Vagina (tissue), 2 donors: Measurements from ENCODE around the gene GTF3C1.

Experiments used
- POLR2AphosphoS5 ChIP-seq, 2 donors: sonication (generic); formaldehyde crosslinking; IDR thresholded peaks; one replicate each; pipeline ENCODE4 v1.9.0; 2017; ENCODE audit warnings: antibody characterized with exemption in 2 of 2, mild to moderate bottlenecking in 2 of 2, low read depth in 1 of 2; ENCODE audit not compliant: insufficient read depth in 1 of 2
- TF ChIP-seq, protein P1 (sequence below), 3 experiments: fragments of 450-650 bp in 2 of 3; fragments of 200-600 bp in 1 of 3; sonication (generic) in 1 of 3; IDR thresholded peaks; one replicate each; pipeline ENCODE4 v1.5.1; 2017 to 2019; ENCODE audit warnings: antibody characterized with exemption in 3 of 3, mild to moderate bottlenecking in 2 of 3, moderate library complexity in 2 of 3

DNA sequence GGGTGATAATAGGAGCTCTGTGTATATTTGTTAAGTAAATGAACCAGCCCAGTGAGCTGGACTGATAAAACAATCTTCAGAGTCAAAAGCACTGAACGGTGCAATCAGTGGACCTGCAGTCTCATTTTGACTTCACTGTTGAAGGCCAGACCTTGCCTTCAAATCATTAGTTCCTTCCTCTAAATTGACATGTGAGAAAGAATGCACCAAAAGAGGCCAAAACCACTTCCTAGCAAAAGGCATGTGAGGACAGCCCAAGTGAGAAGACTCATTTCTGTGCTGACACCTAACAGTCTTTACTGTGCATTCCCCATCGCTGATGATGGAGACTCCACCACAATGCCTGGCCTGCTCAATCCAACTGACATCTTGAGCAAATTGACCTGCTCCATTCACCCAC, 10.6 kb downstream of the GTF3C1 start:
- TF ChIP-seq, protein P1, sequence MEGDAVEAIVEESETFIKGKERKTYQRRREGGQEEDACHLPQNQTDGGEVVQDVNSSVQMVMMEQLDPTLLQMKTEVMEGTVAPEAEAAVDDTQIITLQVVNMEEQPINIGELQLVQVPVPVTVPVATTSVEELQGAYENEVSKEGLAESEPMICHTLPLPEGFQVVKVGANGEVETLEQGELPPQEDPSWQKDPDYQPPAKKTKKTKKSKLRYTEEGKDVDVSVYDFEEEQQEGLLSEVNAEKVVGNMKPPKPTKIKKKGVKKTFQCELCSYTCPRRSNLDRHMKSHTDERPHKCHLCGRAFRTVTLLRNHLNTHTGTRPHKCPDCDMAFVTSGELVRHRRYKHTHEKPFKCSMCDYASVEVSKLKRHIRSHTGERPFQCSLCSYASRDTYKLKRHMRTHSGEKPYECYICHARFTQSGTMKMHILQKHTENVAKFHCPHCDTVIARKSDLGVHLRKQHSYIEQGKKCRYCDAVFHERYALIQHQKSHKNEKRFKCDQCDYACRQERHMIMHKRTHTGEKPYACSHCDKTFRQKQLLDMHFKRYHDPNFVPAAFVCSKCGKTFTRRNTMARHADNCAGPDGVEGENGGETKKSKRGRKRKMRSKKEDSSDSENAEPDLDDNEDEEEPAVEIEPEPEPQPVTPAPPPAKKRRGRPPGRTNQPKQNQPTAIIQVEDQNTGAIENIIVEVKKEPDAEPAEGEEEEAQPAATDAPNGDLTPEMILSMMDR (IDR thresholded peaks at IDR 0.05), result no peak
- no peak for TF ChIP-seq POLR2AphosphoS5 (IDR thresholded peaks at IDR 0.05; ENCODE audit: insufficient read depth in 1 of 2, low read depth in 1 of 2)
